Measurements from ENCODE around the gene SRSF10.
"Not testable (repeated sequence)": the region's sequence is repeated elsewhere in the genome, so short reads cannot be mapped to it uniquely, and the experiment has no call there.

SRSF10 gene

DNA sequence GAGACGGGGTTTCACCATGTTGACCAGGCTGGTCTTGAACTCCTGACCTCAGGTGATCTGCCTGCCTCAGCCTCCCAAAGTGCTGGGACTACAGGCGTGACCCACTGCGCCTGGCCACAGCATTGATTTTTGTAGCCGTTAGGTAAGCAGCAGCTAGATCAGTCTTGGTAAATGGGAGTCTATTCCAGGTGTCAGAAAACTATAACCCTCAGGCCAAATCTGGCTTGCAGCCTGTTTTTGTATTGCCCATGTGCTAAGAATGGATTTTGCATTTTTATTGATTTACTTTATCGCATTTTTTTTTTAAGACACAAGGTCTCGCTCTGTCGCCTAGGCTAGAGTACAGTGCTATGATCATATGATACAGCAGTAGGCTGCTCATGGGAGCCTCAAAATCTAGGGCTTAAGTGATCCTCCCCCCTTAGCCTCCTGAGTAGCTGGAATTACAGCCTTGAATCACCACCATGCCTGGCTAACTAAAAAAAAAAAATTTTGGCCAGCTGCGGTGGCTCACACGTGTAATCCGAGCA, 16.6 kb upstream of the SRSF10 start:
- DNase-seq: no peak

DNA sequence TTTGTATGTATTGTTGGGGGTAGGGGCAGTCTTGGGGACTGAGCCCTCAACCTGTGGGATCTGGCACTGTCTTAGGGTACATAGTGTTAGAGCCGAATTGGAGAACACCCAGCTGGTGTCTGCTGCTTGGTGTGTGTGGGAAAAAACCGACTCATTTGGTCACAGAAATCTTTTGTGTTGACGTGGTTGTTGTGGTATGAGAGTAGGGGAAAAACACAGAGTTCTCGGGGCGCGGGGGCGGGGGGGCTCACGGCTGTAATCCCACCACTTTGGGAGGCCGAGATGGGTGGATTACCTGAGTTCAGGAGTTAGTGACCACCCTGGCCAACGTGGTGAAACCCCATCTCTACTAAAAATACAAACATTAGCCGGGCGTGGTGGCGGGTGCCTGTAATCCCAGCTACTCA, 15.3 kb upstream of the SRSF10 start:
- no peak for DNase-seq

DNA sequence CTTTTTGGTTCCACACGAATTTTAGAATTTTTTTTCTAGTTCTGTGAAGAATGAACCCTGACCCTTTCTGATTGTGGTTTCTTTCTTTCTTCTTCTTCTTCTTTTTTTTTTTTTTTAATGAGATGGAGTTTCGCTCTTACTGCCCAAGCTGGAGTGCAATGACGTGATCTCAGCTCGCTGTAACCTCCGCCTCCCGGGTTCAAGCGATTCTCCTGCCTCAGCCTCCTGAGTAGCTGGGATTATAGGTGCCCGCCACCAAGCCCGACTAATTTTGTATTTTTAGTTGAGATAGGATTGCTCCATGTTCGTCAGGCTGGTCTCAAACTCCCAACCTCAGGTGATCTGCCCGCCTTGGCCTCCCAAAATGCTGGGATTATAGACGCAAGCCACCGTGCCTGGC, 11.9 kb upstream of the SRSF10 start:
- DNase-seq: not testable (repeated sequence)

DNA sequence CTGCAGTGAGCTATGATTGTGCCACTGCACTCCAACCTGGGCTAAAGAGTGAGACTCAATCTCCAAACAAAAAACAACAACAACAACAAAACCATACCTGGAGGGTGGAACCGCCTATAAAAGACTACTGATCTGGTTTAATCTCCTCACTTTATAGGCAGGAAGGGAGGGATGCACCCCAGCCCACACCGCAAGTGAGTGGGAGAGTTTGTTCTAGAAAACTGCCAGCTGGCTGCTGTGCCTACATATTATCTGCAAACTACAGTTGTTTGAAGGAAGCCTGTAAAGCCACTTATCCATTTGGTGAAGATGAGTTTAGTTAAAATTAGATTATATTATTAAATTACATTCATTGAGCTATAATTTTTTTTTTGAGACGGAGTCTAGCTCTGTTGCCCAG, 9.1 kb upstream of the SRSF10 start:
- no peak for DNase-seq

DNA sequence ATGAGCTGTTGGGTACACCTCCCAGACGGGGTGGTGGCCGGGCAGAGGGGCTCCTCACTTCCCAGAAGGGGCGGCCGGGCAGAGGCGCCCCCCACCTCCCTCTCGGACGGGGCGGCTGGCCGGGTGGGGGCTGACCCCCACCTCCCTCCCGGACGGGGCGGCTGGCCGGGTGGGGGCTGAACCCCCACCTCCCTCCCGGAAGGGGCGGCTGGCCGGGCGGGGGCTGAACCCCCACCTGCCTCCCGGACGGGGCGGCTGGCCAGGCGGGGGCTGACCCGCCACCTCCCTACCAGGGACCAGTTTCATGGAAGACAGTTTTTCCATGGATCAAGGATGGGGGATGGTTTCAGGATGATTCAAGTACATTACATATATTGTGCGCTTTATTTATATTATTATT, 6.9 kb upstream of the SRSF10 start:
- DNase-seq: not testable (repeated sequence)

DNA sequence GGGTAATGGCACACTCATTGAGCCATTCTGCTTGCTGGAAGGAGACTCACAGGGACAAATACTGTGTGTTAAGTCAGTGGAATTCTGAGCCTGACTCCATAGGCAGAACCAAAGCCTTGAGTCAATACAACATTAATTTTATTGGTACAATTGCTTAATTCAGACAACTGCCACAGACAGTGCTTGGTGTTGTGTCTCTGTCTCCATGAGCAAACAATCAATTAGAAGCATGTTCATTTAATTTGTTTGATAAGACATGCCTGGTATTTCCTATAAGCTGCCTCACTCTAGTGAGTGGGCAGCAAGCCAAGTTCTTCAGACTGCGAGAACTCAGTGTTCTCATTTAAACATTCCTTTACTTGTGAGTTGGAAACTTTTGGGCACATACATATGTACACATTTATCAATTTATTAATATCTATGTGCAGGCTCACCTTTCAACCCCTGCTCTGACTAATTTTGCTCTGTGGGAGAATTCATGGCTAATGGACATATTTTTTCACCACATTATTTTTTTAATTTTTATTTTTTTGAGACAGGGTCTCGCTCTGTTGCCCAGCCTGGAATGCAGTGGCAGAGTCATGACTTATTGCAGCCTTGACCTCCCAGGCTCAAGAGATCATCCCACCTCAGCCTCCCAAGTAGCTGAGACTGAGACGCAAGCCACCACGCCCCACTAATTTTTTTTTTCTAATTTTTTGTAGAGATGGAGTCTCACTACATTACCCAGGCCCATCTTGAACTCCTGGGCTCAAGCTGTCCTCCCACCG, 4.5 kb upstream of the SRSF10 start:
- DNase-seq: no peak

DNA sequence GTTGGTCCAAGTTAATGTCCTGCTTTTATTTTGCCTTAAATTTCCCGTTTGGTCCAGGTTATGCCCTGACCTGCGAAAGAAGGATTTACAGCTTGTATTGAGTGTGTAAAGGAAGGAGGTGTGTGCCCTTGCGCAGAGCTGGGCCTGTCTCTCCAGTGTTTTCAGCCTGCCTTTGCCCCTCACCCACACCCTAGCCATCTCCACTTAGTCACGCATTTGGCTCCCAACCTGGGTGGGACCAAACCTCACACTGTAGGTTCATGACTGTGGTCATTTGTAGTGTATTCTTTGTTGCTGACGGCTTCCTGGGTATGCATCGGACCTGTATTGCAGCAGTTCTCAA, 572 bp upstream of the SRSF10 start:
- no peak for DNase-seq

DNA sequence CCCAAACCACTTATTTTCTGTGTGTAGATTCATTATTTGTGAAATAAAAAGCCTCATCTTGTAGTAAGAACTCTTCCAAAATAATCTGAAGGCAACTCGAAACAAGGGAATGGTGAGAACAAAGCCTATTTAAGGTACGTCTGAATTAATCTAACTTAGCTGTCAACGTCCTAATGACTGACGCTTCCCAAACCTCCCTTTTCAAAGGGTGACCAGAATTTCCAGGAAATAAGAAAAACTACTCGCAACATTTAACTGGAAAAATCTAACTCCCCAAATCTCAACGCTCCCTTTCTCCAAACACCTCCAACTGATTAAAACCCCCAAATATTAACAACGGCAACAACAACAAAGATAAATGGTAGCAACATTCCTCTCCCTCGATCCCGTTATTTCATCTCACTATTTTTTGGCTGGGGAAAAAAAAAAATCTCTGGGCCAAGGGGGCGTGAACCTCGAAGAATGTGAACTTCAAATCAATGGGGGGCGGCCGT, 693 bp downstream of the SRSF10 start:
- DNase-seq: no peak

DNA sequence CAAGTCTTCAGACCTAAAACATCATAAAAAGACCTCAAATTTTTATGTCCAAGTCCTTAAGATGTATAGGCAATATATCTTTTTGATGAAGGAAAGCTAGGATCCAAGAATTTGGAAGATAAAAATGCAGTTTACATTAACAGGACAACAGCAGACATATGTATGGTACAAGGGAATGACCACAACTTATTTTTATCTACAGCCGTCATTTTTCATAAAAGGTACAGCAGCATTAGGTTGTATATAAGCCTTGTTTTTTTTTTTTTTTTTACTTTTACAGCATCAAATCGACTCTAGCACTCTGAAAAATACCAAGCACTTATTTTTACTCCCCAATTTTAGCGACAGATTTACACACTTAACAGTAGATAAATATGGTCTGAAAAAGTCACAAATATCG, 1.3 kb downstream of the SRSF10 start:
- DNase-seq: no peak

DNA sequence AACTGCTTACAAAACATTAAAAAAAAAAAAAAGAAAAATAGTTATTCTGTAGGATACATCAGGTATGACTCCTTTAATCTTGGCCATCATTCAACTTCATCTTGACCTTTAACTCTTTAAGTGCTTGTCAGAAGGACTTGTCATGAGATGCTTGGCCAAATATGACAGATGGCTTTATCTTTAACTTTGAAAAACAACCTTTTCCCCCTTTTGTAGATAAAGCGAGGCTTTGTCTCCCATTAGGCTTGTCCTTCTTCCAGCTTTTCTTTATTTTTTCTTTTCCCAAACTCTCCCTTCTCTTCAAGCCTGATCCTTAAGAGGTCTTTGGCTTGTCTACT, 2.3 kb downstream of the SRSF10 start:
- DNase-seq: no peak

DNA sequence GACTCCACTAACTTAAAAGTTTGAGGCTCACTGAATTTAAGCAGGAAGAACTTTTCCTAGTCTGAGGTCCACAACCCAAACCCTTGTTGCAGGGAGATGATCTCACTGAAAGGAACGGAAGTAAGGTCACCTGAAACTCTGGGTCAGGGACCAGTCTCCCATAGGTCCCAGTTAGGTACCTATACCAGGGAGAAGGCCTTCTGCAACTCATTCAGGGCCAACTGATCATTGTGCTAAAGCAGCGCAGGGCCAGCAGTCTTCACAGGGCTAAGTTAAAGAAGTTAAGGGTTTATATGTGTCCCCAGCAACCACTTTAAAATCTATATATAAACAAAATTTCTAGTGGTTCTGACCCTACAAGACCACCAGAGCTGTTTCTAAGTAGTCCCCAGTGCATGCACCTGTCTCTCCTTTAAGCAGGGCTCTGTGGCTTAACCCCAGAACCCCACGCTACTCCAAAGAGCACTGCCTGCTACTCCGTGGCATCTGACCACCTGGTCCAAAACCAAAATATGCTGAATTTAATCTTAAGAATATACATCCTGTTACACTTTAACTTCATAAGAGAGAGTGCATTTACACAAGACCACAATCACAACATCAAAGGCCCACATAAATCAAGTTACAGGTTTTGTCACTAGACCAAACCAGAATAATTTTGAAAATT, 2.8 kb downstream of the SRSF10 start:
- DNase-seq: no peak

DNA sequence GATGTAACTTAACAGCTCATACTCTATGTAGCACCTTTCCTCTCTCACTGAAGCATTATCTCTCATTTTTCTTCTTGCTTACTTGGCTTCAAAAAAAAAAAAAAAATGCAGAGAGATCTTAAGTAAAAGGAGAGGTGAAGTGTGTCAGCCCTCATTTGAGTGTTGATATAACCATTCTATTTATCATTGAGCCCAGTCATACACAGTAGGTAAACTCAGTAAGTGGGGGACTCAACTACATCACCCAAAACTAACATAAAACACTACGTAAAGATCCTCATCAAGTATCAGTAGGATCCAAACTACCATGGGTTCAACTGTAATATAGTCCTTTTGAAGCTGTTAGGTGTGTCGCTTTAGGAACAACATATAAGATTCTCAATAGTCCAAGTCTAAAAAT, 12.3 kb downstream of the SRSF10 start:
- DNase-seq: no peak

DNA sequence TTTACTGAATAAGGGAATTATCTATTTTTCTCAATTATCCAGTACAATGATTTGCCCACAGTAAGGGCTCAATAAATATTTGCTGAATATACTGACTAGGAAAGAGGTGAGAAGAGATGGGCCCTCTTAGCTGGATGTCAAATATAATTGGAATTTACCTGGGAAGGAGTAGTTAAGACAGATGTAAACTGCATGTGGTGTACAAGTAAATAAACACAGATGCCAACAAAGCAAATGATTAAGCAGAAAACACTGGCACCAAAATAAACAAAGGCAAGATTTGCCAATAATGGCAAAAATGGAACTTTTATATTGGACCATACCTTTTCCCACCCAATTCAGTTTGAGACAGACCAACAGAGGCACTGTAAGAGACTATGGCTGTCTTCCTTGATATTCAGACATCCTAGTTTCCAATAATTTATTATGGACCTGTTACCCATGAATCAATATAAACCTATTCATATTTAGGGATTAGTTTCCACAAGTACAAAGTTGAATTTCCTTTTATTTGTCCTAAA, 13.1 kb downstream of the SRSF10 start:
- DNase-seq: no peak

DNA sequence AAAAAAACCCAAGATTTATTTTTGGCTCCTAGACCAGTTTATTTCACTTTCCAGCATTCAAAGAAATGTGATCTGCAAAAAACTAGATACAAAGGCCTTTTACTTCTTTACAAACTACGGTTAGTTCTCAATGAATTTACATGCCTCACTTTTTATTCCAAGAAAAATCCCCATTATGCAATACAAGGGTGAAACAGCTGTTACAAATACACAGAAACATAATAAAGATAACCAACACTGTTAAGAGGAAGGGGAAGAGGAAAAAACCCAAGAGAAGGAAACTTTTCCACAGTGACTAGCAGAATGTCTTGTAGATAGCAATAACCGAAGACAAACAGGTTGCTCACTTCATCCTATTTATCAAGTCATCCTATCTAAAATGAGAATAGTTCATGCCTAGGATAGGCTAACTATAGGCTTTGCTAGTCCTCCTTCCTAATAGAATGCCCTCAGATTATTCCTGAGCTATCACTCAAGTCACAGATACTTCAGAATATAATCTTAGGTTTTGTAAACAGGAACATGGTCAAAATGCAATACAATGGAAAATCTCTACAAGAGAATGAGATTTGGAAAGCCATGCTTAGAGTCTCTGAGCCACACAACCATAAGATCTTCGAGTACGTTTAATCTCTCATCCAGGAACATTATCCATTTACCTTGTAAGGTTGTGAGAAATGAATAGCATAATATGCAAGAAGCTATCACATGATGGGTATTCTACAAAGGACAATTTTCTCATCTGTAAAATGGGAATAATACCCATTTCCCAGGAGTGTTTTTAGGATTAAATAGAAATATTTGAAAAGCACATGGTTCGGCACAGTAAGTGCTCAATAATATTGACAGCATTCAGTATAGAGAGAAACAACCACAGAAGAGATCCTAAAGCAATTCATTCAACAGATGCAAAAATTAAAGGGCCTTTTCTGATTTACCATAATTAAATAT, 15.1 kb downstream of the SRSF10 start:
- no peak for DNase-seq

DNA sequence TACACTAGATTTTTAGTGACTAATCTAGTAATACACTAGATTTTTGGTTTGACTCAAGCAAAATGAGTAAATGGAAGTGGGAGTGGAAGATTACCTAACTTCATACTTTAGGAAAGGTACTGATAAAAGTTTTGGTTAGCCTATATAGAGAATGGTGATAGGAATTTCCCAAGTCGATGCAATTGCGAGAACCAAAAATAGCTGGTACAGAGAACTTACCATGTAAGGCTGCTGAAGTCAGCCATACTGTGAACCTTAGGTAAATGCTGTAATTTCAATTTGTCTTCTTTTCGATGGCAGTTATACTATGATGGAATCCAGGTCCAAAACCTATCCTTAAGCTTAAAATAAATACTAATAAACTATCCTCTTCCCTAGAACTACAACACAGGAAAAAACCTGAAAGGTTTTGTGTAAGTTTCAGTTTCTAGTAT, 15.9 kb downstream of the SRSF10 start:
- DNase-seq: no peak

DNA sequence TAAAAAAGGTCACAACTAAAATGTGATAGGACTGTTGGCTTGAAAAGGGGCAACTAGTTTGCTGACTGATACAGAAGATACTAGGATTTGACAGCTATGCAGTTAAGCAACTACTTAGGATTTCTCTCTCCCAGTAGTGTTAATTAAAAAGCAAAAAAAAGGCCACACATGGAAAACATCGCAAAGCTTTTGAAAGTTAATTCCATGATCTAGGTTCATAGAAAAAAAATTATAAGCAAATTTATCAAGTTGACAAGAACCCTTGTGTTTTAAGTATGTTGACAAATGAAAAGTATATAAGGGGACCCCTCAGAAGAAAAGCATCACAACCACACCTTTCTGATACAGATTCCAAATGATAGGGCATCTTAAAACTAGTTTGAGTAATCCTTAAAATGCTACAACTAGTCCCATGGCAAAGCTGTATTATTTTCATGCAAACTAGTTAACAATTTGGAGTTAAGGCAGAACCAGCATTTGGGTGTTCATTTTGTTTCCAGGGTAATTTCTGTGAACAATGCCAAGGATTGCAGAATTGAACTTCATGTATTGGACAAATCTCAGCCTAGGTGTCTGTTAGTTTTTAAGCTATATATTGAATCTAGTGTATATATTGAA, 16.4 kb downstream of the SRSF10 start:
- DNase-seq: no peak

DNA sequence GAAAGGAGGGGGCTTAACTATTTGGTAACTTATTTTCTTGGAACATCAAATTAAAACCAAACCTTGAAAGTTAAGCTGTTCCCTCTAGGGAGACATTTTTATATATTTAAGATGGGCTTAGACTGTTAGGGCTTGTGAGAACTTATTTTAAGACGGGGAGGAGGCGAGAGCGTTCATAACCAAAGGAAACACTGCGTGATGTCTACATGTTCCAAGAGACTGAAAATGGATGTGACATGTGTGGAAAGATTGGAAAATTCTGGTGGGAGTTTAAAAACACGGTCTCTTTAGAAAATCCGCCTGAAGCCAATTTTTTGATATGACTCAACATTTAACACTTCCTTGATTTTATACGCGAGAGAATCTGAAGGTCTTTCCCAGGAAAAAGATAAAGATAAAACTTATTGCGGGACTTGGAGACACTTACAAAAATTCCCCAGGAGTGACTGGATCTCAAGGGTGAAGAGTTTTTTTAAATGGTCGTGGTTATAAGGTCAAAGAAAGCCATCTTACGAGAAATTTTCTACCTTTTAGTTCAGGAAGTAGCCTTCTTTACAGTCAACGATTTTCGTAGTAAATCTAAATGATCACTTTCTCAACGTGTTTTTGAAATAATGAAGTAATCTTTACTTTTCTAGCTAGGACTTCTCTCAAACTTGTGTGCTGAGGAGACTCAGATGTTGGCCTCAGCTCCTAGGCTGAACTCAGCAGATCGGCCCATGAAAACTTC, 19.7 kb downstream of the SRSF10 start:
- DNase-seq: no peak

DNA sequence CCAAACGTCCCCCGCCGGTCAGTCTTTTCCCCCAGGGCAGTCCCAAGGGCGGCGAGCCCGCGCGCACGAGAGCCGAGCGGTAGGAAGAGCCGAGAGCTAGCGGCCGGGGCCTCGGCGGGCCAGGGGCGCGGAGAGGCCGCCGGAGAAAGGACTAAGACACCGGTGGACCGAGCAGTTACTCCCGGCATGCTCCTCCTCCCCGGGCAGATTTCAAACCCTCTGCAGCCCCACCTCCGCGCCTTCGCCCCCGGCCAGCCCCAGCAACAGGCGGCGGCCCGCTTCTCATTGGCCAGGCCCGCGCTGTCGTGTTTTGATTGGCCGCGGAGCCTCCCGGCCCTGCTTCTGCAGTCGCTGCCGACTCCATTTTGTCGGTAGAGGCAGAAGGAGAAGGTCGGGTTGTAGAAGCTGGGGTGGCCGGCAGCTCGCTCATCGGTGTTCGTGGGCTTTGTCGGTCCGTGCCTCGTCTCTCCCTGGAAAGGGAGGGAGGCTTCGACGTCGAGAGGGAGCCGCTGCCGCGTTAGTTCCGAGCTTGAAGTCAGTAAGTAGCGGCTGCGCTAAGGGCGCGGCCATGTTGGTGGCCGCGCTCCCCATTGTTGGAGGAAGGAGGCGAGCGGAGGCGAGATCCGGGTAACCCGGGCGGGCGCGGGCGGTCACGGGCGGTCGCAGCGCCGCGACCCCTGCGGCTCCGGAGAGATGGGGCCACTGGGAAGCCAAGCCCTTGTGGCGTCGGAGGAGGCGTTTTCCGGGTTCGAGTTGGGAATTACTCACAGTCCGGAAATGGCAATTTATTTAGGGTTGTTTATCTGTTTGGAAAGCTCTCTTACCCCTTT, 20.5 kb downstream of the SRSF10 start, which contains the start of gene PNRC2:
TSS of gene PNRC2 (plus strand) at position 368 of the 830 bp plus-strand sequence. CDS start 1,630 bp downstream, outside the sequence.
- peak; percentile 78 for DNase-seq

DNA sequence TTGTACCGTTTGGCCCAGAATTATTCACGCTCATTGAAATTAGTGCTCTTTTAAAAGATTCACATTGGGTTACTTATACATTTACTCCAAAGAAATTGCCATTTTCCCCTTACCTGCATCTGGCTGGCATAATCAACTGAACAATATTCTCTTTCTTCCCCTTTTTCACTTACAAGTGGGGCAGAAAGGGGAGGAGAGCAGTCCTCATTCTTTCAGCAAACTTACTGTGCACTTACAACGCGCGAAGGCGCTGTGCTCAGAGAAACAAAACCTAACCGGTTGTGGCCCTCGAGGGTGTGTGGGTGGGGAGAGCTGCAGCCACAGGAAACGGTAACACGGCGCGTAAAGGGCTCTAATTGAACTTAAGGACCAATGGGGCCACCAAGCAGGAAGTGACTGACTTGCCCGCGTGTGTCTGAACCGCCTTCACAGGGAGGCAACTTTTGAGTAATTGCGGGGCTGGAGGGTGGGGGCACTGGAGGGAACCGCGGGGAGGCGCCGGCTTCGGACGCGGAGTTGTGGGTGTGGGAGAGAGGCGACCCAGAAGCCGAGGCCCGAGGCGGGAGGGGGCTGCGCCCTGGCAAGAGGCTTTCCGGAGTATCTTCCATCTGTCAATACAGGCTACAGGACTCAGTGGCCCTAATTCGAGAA, 21.2 kb downstream of the SRSF10 start:
- DNase-seq: peak; percentile 97
